ENCODE results near the gene ADGRD1.

Gene ADGRD1

GRCh38 chr12:131177599-131177998 lies 223.9 kb downstream of the ADGRD1 start:
- no peak for DNase-seq

- no peak for DNase-seq
These were observed 233.9 kb downstream of the ADGRD1 start for GRCh38 chr12:131187602-131188001.

- DNase-seq: no peak
These were observed 234.7 kb downstream of the ADGRD1 start for GRCh38 chr12:131188131-131189050.

GRCh38 chr12:131189781-131190180 lies 236.1 kb downstream of the ADGRD1 start:
- no peak for DNase-seq

GRCh38 chr12:131190965-131191364 lies 237.3 kb downstream of the ADGRD1 start:
- DNase-seq: no peak
